GM18867 (cell line): Measurements from ENCODE around the gene SLC16A8.

ENCODE experiments used
- ATAC-seq: cut with Tn5 transposase; IDR thresholded peaks from one replicate; pipeline ENCODE4 v1.9.1; 2021; ENCODE audit warnings: mild to moderate bottlenecking, moderate library complexity; ENCODE audit not compliant: unreplicated experiment

Gene SLC16A8

DNA sequence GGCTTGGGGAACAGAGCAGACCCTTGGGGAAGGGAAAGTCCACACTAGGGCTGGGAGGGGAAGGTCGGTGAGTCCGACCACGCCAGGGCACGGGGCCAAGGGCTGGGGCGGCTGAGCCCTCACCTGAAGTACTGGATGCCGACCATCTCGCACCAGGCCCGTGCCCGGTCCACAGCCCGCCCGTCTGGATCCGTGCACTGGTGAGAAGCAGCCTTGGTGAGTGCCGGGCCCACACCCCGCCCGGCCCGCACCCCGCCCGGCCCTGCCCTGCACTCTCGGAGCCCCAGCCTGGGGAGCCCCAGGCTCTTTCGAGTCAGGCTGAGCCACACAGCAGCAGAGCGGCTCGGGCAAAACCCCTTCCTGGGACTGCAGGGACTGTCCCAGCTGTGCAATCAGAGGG is 28.4 kb upstream of the SLC16A8 start:
- ATAC-seq: no peak

DNA sequence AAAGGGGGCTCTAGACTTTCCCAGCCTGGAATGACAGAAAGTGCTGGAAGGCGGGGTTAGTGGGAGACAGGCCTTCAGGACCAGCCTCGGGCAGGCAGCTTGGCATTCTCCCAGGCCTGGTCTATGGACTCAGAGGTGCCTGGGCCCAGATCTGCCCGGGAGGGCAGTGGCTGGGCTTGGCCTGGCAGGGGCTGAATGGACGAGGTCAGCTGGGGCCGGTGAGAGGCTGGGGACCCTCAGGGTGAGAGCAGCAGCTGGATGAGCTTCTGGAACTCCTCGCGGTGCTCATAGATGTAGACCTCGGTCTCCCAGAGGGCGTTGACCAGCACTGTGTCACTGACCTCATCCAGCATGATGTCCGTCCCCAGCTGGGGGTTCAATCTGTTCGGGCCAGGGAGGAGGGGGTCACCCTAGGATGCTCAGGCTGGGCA is 28.0 kb upstream of the SLC16A8 start:
- no peak for ATAC-seq

DNA sequence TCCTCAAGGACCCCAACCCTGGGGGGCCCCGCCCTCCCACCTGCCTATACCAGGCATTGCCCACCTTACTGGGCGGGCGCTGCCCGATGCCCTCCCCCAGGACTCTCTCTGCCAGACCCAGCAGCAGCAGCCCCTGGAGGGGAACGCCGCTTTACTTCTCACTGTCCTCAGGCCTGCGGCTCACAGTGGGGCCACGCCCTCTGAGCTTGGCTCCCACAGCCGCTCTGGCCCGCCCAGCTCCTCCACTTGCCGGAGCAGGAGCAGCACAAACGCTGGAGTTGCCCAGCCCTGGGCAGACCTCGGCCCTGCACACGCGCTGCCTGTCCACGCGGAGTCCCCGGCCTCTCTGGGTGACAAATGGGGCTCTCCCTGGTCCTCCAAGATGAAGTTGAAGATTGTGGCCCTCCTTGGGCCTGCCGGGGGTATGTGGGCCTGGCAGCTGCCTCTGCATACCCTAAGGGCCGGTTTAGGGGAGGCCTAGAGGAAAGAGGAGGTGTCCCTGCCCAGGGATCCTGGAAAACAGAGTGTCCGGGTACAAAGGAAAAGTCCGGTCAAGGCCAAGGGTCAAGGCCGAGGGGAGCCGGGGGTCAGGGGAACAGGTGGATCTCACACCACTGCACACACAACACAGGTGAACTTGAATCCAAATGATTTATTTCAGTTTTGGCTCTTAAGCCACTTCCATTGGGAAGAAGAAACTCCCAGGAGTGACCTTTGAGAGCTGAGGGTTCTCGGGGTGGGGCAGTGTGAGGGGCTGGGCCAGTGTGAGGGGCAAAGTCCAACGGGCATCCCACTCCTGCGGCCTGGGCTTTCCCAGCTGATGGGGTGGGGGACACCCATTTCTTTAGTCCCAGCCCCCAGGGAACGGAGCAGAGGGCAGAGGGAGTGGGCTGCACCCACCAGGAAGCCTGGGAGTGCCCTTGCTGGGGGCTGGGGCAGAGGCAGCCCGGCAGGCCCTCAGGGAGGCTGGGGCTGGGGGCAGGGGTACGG is 27.2 kb upstream of the SLC16A8 start:
- ATAC-seq: no peak

DNA sequence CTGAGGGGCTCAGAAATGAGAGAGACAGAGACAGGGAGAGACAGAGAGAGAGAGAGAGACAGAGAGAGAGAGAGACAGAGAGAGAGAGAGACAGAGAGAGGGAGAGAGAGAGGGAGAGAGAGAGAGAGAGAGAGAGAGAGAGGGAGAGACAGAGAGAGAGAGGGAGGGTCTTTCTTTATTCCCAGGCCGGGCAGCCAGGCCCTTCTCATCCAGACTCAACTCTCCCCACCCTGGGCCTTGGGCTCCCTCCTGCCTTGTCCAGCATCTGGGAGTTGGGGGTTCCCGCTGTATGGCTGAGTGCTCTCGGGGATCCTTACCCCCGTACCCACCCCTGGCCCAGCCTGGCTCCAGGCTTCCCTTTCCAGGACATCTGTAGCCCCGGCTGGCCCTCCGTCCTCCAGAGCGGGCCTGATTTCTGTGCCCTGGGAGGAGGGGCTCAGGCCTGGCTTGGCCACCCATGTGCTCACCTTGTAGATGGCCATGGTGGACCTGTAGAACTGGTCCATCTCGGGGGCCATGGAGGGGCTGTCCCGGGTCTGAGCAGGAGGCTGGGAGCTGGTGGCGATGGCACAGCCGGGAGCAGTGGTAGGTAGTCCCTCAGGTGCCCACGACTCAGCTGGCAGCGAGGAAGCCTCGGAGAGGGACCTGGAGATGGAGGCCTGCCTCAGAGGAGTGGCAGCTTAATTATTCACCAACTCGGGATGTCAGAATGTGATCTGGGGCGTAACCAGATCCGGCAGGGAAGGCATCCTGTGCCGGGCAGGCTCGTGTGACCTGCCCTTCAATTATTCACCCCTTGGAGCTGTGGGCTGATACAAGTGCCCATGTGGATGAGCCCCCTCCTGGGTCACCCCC is 26.3 kb upstream of the SLC16A8 start, which contains the start of gene BAIAP2L2:
Gene BAIAP2L2, minus strand, starts transcription at position 677 of the 855 bp plus-strand sequence. Its CDS starts 159 bp downstream, at position 518.
- ATAC-seq: no peak

DNA sequence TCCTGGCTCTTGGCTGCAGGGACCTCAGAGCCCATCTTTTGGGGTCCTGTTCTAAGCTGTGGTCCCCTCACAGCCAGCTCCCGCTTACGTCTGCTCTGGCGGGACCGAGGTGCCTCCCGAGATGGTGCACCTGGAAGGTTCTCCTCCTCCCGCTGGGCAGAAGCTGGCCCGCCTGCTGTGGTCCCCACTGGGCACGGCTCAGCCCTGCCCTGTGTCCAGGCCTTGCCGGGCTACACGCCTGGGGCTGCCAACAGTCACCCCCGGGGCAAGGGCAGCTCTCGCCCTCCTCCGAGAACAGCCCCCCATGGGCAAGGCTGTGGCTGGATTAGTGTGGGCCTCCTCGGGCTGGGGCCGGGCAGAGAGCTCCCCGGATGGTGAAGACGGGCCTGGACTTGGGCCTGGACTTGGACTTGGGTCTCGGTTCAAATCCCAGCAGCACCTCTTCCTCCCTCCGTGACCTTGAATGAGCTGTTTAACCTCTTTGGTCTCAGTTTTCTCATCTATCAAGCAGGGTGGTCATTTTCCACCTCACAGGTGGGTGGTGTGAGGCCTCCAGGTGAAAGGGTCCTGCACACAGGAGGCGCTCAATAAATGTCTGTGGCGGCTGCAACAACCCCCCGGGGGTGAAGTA is 25.5 kb upstream of the SLC16A8 start:
- no peak for ATAC-seq

- no peak for ATAC-seq
Observed at GRCh38 chr22:38108561-38109319, 24.8 kb upstream of the SLC16A8 start.

- no peak for ATAC-seq
Observed at GRCh38 chr22:38107692-38108515, 23.9 kb upstream of the SLC16A8 start.

- no peak for ATAC-seq
Observed at GRCh38 chr22:38106814-38107578, 23.0 kb upstream of the SLC16A8 start.

DNA sequence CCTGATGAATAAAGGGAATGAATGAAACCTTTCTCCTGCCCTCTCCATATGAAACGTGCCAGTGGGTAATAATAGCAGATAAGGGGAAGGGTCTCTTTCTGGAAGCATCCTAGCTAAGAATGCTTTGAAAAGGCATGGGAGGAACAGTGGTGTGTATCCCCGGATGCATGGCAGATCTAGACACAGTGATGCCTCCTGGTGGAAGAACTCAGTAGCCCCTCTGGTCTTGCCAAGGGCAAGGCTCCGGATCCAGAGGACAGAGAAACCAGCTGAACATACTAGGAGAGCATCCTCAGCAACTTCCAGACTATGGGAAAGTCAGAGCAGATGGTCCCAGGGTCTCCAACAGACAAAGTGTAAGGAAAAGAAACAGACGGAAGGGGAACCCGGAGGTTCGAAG is 20.1 kb upstream of the SLC16A8 start:
- ATAC-seq: no peak

GRCh38 chr22:38103641-38104040 is 19.7 kb upstream of the SLC16A8 start:
- no peak for ATAC-seq

DNA sequence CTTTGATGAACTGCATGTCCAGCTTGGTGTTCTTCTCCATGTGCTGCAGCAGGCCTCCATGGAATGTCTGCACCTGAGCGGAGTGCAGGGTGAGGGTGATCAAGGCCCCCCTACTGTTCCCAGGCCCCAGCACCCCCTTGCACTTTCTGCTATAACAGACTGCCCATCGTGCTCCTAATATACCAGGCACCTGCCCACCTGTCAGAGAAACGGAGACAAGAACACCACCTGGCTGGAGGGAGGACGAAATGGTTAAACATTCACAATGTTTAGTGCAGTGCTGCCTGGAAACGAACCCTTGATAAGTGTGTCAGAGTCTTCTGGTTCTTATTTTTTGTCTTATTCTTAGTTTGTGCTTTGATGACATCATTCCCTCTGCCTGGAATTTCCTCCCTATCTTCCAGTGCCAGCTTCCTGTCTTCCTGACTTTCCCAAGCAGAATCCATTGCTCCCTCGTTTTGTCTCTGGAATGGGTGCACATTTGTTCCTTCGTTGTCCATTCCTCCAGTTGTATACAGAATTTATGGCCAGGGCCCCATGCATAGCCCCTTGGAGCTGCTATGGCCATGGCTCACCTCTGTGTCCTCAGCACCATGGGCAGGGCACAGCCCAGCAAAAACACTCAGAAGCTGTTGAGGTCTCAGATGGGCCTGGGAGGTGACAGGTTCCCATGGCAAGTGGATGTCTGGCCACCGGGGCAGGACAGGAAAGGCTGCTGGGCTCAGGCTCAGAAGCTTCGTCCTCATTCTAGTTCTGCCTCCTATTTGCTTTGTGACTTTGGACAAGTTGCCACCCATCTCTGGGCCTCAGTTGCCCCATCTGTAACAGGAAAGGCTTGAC is 14.6 kb upstream of the SLC16A8 start:
- no peak for ATAC-seq

GRCh38 chr22:38097557-38098409 is 13.8 kb upstream of the SLC16A8 start:
- ATAC-seq: no peak

GRCh38 chr22:38097058-38097457 is 13.1 kb upstream of the SLC16A8 start:
- no peak for ATAC-seq

GRCh38 chr22:38089474-38089851 is 5.5 kb upstream of the SLC16A8 start:
- no peak for ATAC-seq

- ATAC-seq: no peak
Observed at GRCh38 chr22:38088629-38089473, 4.9 kb upstream of the SLC16A8 start.

DNA sequence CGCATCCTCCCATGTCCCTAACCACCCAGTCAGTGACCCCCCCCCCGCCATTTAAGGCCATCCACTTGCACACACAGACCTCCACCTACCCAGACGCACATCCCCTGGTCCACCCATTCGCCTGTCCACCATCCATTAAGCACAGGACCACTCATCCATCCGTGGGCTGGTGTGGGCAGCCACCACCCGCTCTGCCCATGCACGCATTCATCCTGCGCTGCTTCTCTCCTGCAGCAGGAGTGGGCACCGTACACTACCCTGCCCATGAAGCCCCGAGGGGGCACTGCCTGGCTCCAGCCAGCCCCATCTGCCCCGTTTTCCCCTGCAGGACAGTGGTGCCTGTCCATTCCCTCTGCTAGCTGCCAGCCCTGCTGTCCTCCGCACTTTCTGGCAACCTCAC is 3.9 kb upstream of the SLC16A8 start:
- ATAC-seq: no peak
